GM12801 (cell line): ENCODE results near the gene HES4.

Source experiments
- CTCF ChIP-seq: IDR thresholded peaks from one replicate; pipeline ENCODE4 v1.5.1; 2011; ENCODE audit warnings: control low read depth; ENCODE audit not compliant: insufficient read length; ENCODE audit errors: extremely low read depth

Gene HES4

GRCh38 chr1:999725-1000356 is at the start of gene HES4:
TSS of gene HES4 (minus strand) at chr1:1000097. CDS start at chr1:999973, 124 bp downstream.
- no peak for TF ChIP-seq CTCF

GRCh38 chr1:1048765-1049164 is 48.9 kb upstream of the HES4 start:
- TF ChIP-seq CTCF: no peak

- TF ChIP-seq CTCF: no peak
Observed at GRCh38 chr1:1047963-1048362, 48.1 kb upstream of the HES4 start.

GRCh38 chr1:1047407-1047806 is 47.5 kb upstream of the HES4 start:
- no peak for TF ChIP-seq CTCF

GRCh38 chr1:1046767-1047166 is 46.9 kb upstream of the HES4 start:
- no peak for TF ChIP-seq CTCF

- no peak for TF ChIP-seq CTCF
Observed at GRCh38 chr1:1046243-1046642, 46.3 kb upstream of the HES4 start.

- TF ChIP-seq CTCF: no peak
Observed at GRCh38 chr1:1045129-1045528, 45.2 kb upstream of the HES4 start.
